Epithelial cell of prostate (primary cell): ENCODE results near the gene KCNH5.

Experiments
- DNase-seq: peaks from one replicate; pipeline ENCODE4 v3.0.0-alpha.2; 2011; ENCODE audit warnings: low read depth, low spot score
- H3K27ac ChIP-seq: fragments of 450-650 bp; 2 replicates; pipeline ENCODE4 v1.5.1; 2017; ENCODE audit warnings: mild to moderate bottlenecking

KCNH5 gene

DNA sequence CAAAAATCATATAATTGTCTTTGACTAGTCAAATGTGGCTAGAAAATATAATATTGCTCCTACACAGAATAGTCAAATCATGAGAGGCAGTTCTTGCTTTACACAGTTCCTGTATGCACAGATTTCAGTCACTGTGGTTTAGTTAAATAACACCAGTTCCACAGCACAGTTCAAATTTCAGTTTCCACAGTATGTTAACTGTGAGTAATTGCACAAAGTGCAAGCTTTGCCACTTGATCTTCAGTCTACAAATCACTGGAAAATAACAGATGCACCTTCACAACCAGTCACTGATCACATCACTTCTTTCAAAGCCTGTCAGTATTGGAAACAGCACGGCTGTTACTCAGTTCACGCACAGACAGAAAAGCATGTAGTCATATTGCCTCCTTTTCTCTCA lies 38.7 kb downstream of the KCNH5 start:
- H3K27ac ChIP-seq, result no peak overlapping the region
- DNase-seq, result no peak

DNA sequence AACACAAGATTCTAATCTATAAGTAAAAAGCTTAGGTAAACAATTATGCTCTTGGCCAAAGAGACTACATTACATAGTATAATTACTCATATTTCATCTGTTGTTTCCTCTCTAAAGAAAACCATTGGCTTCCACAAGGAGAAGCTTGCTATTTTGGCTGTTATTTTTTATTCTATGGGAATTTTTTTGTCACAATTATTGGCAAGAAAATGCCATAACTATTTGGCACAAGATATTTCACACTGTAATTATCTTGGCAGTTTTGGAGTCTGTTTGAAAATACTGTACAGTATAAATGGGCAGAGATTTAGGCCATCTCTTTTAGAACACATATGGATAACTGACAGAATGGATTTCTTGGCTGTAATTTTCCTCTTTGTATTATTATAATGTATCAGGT lies 51.2 kb downstream of the KCNH5 start:
- no peak overlapping the region for H3K27ac ChIP-seq
- DNase-seq, result no peak

DNA sequence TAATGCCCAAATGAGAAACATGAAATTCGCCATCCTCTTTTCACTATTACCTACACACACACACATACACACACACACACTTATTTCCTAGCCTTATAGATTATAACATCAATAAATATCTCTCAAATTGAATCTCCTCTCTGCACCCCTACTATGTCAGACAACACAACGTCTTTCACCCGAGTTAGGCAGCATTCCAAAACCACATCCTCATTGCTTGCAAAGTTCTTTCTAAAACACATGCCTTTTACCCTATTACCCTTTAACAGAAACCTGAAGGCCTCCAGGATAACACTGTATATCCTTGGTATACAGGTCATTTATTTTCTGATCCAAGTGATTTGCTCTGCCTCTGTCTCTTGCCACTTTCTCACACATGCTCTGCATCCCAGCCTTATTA lies 56.3 kb downstream of the KCNH5 start:
- DNase-seq, result no peak
- no peak overlapping the region for H3K27ac ChIP-seq

DNA sequence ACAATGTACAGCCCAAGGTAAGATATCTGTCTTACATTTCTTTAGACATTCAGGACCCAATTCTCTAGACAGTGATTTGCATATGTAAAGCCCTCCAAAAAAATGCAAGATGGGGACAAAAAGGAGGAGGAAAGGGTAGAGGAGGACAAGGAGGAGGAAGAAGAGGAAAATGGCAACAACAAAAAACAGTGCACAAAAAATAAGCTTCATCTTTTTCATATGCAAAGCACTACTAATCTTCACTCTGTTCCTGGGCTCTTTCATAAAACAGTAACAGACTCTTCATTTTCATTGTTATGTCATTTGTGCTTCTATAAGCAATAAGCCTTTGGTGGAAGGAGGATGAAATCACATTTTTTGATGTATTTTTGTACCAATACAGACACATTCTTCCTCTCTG lies 61.4 kb downstream of the KCNH5 start:
- DNase-seq, result no peak
- H3K27ac ChIP-seq, result no peak overlapping the region

DNA sequence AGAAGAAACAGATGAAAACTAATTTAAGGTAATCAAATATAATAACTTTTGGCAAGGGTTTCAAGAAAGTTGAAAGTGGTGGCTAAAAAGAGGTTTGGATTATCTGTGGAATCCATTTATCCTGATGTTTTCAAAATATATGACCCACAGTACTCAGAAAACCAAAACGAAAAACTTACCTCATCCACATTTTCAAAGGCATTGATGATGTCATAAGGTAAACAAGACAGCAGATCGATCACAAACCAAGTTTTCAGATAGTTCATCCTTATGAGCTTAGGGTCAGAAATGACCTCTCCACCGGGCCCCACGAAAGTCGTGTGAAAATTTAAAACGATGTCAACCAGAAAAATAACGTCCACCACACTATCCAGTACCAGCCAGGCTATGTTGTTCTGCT lies 64.6 kb downstream of the KCNH5 start:
- H3K27ac ChIP-seq, result no peak overlapping the region
- DNase-seq, result no peak

DNA sequence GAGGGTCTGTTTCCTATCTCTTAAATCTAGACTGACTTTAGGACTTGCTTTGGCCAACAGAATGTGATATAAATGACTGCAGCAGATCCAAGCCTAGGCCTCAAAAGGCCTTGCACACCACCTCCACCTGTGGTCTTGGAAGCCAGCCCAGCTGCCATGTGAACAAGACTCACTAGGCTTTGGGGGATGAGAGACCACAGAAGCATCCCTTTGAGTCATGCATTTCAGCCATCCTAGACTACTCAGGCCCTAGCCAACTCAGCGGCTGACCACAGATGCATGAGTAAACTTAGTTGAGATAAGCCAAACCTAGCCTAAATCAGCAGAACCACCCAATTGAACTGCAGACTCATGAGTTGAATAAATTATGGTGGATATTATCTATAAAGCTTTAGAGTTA lies 87.7 kb downstream of the KCNH5 start:
- no peak overlapping the region for H3K27ac ChIP-seq
- DNase-seq, result peak; percentile 91

DNA sequence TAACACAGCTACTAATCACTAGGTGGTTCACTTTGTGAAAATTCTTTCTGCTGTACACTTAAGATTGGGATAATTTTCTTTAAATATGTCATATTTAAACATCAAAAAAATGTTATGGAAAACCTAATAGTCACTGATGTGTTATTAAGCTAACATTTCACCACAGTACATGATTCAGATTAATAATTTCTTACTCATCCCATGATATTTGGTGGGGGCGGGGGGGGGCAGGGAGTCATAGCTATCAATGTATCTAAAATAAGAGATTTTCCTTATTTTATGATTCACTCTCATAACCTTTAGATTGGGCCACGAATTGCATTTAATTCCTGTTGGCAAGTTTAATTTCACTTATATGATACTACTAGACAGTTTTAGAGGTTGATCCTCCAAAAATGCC lies 88.8 kb downstream of the KCNH5 start:
- DNase-seq, result no peak
- H3K27ac ChIP-seq, result no peak overlapping the region

DNA sequence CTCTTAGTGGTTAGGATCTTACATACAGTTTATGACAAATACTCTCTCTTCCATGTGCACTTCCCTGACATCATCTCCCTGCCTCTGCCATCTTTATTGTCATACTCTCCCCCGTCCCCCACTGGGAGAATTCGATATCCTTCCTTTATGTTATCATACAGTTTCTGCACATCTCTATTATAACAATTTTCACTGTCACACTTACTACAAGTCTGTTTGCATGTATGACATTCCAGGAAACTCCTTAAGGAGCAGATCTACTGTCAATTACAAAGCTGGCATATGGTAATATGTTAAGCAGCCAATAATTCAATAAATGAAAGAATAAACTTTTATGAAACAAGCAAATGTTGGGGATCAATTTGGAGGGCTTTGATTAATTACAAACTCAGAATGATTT lies 91.1 kb downstream of the KCNH5 start:
- DNase-seq, result no peak
- no peak overlapping the region for H3K27ac ChIP-seq

DNA sequence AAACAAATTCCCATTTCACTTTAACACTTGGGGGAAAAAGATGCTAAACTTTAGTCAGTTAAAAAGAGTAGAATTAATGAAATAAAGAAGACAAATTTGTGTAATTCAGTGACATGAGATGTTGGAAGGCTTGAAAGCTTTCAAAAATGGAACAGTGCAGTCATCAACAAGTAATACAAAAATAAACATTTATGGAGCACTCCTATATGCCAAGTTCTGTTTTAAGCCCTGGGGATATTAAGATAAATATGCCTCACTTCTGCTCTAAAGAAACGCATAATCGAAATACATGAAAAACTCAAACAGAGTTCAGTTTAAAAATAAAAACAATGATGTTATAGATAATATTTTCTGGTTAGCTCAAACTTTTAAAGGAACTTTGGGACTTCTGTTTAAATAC lies 93.0 kb downstream of the KCNH5 start:
- DNase-seq, result no peak
- H3K27ac ChIP-seq, result no peak overlapping the region

DNA sequence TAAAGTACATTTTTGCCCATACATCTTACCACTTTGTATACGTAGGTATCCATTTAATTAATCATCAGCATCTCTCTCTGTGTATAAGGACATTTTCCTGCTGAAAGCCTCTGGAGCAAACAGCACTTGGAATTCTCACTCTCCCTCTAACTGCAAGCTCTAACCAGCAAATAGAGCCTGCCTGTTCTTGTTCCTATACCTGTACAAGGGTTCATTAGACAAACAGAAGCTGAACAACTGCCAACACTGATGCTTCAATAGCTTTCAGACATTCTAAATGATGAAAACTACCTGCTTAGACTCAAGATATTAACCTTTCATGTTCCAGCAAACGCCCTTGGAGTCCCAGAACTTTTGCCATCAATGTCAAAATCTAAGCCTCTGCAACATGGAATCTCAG lies 98.0 kb downstream of the KCNH5 start:
- DNase-seq, result no peak
- no peak overlapping the region for H3K27ac ChIP-seq

DNA sequence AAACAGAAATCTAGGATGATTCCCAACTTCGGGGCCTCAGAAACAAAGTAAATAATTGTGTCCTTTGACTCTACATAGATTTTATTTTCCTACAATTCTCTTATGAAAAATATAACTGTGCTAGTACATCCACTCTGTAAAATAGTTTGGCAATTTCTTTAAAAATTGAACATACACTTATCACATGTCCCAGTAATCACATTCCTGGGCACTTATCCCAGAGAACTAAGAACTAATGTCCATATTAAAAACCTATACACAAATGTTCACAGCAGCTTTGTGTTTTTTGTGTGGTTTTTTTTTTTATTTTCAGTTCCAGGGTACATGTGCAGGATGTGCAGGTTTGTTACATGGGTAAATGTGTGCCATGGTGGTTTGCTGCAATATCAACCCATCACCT lies 99.0 kb downstream of the KCNH5 start:
- DNase-seq, result no peak
- H3K27ac ChIP-seq, result no peak overlapping the region

DNA sequence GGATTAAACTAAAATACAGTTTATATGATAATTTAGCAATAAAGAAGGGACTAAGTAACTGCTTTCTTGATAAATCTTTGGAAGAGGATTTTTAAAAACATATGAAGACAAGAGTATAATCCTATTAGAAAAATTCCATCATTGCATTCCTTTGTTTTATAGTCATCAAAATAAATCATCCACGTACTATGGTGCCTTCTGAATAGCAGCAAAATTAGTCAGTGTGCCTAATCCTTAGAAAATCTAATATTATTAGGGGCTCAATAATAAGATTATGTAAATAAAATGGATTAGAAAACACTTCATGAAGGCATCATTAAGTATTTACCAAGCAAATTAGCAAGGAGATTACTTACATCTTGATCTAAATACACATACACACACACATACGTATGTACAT lies 102.1 kb downstream of the KCNH5 start:
- no peak overlapping the region for H3K27ac ChIP-seq
- no peak for DNase-seq

DNA sequence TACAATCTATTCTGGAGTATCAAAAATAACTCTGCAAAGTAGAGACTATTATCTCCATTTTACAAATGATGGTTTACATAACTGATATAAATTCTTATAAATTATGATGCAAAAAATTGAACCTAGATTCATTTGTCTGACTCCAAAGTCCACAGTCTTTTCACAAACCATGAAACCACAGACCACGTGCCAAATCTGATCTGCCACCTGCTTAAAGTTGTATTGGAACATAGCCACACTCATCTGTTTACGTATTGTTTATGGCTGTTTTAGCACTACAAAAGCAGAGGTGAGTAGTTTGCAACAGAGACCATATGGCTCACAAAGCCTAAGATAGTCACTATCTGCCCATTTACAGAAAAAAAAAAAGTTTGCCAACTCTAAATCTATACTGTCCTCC lies 105.3 kb downstream of the KCNH5 start:
- H3K27ac ChIP-seq, result no peak overlapping the region
- no peak for DNase-seq

DNA sequence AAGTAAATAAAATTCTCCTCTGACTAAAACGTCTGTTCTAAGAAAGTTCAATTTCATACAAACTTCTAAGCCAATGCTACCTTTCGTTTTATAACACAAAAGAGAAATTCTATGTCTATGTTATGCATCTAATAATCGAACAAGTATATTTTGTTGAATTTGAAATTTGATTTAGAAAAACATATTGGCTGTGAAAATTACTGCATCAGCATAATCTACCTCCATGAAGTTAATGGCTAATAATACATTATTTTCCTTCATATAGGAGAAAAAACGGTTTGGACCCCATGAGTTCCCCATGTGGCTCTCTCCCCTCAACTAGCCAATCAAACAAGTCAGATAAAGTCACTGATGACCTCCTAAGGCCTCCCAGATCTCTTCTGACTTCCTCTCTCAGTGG lies 106.5 kb downstream of the KCNH5 start:
- no peak for DNase-seq
- no peak overlapping the region for H3K27ac ChIP-seq

DNA sequence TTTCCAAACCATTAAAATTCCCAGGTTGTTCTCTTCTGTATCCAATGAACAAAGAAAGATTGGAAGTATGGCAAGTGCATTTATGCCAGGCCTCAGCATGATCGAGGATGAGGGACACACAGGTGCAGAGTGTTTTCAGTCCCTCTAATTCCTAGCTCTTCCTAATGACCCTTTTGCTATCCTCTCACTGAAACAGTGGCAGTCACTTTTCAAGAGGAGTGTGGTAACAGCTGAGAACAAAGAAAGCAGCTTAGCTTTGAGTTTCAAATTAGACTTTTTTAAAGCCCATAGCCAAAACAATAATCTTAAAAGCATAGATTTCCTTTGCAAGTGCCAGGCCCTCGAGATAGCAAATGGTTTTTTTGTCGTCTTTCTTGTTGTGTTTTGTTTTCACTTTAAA lies 110.8 kb downstream of the KCNH5 start:
- H3K27ac ChIP-seq, result no peak overlapping the region
- DNase-seq, result no peak

DNA sequence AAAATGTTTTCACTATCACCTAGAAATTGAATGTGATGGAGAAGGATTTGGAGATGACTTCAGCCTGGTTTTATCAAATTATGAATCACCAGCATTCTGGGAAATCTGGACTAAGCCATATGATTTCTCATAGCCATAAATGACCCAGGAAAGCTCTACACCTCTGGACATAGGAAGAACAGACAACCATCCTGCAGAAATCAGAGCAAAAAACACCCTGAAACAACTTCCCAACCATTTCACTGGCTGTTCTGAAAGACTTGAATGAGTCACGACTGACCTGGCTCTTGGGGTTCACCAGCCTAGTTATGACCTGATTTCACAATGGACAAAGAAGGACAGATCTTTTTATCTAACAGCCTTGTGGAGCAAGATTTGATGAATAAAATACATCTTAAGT lies 123.8 kb downstream of the KCNH5 start:
- no peak overlapping the region for H3K27ac ChIP-seq
- no peak for DNase-seq

DNA sequence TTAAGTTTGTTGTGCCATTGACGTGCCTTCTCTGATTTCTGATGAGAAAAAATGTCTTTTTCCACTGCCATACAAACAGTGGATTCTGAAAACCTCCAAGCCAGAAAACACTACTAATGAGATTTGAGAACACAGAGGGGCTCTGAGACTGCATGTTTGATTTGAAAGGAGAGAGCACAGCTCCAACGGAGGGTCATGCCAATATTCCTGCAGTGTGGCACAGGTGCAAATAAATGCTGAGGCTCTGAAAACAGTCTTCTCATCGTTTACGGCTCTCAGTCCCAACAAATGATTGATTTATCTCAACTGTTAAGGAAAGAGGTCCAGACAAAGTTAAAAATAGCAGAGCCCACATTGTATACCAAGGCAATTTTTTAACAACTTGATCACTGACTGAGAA lies 128.7 kb downstream of the KCNH5 start:
- no peak overlapping the region for H3K27ac ChIP-seq
- no peak for DNase-seq

DNA sequence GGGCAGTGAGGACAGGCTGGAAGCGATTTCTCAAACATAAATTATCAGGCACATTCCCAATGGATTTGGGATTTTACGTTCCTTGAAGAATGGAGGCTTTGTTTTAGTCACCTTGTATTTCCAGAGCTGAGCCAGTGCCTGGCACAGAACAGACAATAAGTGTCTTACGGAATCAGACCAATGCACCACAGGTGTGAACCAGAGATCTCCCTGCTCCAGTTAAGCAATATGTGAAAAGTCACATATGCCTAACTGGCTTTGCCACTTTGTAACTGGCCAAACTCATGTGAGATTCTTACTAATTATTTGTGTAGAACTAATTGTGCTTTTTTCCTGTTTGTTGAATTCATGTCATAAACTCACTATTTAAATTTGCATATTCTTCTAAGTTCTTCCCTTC lies 130.4 kb downstream of the KCNH5 start:
- no peak overlapping the region for H3K27ac ChIP-seq
- DNase-seq, result no peak

DNA sequence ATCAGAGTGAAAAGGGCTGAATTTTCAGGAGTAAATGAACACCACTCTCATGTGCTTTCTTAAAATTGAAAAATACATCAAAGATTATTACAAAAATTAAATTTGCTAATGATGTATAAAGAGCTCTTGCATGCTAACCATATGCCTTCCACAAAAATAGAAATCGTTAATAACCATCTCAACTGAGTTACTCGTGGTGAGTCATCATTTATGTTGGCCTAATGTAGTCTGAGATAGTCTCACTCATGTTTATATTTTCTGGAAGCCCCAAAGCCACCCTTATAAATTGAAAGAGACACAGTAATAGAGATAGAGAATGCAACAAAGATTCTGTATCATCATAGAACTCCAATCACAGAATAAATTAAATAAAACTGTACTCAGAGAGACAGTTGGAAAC lies 131.2 kb downstream of the KCNH5 start:
- DNase-seq, result no peak
- H3K27ac ChIP-seq, result no peak overlapping the region

DNA sequence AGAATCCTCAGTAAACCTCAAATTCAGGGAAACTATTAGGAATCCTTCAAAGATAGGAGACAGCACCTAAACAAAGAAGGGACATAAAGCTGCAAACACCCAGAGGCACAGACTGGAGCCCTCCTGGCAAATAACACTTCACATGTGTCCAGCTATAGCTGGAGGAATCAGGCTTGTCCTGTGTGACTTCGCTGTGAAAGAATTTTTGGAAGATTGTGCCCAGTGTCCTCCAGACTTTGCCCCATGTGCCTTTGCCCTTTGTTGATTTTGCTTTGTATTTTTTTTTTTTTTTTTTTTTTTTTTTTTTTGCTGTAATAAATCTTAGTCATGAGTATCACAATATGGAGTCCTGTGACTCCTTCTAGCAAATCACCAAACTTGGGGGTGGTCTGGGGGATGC lies 136.8 kb downstream of the KCNH5 start:
- no peak for DNase-seq
- H3K27ac ChIP-seq, result no peak overlapping the region

DNA sequence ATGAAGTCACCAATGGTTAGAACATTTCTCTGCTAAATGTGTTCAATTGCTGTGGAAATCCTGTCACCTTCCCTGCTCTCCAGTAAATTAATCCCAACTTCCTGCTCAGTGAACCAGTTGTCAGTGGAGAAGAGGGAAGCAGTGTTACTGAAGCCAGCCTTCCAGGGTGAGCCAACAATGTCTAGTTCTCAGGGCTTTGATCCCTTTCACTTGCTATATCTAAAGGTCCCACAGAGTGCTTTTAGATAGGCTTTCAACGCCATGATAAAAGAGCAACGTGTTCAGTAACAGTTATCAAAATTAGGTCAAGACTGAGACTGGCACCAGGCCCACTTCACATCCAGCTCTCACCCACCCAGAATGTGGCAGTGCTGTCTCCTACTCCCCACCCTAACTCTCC lies 139.7 kb downstream of the KCNH5 start:
- H3K27ac ChIP-seq, result no peak overlapping the region
- DNase-seq, result no peak

DNA sequence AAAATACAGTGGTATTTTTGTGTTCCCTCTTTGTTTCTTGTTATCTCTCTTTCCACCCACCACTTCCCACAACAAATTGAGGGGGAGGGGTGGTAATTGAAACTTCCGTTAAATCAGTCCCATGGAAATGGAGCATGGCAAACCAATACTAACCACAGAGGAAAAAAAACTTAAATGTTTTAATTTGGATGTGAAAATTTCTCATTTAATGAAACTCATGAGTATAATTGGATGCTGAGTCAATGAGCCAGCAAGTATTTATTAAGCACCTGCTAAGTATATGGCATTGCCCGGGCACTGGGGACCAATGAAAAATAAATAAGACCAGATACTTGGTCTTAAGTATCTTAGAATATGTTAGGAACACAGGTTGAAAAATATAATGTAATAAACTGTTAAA lies 147.5 kb downstream of the KCNH5 start:
- H3K27ac ChIP-seq, result no peak overlapping the region
- no peak for DNase-seq

DNA sequence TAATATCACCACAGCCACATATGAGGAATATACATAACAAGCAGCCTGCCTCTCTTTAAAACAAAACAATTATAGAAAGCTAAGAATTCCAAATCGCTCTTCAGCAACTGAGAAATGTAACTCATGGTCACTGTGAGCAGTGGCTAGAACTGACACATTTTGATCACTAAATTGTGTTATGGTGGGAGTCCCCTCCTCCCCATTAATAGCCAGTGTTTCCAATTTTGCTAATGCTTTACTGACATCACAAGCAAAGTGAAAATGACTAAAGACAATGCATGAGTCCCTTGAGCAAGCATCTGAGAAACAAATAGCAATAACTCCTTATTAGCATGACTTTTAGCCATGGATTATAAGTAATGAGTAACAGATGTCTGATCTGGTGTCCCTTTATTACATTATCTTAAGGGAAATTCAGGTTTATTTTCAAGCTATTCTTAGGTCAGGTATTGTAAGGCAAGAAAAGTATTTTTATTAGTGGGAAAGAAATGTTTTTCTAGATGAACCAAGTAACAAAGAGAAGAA lies 148.3 kb downstream of the KCNH5 start:
- no peak for DNase-seq
- H3K27ac ChIP-seq, result no peak overlapping the region
